Loucy (cell line): ENCODE measurements around the gene DIP2B.

Experiments used
- H2AFZ ChIP-seq: fragments of 200-600 bp; sonication (generic); 2 replicates; pipeline ENCODE4 v1.6.0; 2016; ENCODE audit warnings: antibody characterized with exemption, mild to moderate bottlenecking, low read length, moderate library complexity
- H3F3A ChIP-seq: fragments of 200-600 bp; 2 replicates; pipeline ENCODE4 v1.6.0; 2016; ENCODE audit warnings: antibody characterized with exemption, low read depth, mild to moderate bottlenecking
- H3K27me3 ChIP-seq: fragments of 200-600 bp; sonication (generic); 2 replicates; pipeline ENCODE4 v1.6.1; 2014; ENCODE audit warnings: low read length, mild to moderate bottlenecking; ENCODE audit not compliant: insufficient read depth, poor library complexity, severe bottlenecking
- H3K36me3 ChIP-seq: fragments of 200-600 bp; sonication (generic); 2 replicates; pipeline ENCODE4 v1.6.1; 2016; ENCODE audit warnings: low read length; ENCODE audit not compliant: insufficient read depth
- H3K4me1 ChIP-seq: fragments of 200-600 bp; sonication (generic); 2 replicates; pipeline ENCODE4 v1.5.1; 2014; ENCODE audit warnings: low read length, mild to moderate bottlenecking; ENCODE audit not compliant: insufficient read depth, poor library complexity, severe bottlenecking
- H3K4me2 ChIP-seq: fragments of 200-600 bp; sonication (generic); 2 replicates; pipeline ENCODE4 v1.6.0; 2014; ENCODE audit warnings: antibody characterized with exemption, low read length, low read depth, mild to moderate bottlenecking; ENCODE audit not compliant: poor library complexity, severe bottlenecking
- H3K4me3 ChIP-seq: fragments of 200-600 bp; sonication (generic); 2 replicates; pipeline ENCODE4 v1.5.1; 2014; ENCODE audit warnings: low read length, mild to moderate bottlenecking, mixed read lengths; ENCODE audit not compliant: poor library complexity, severe bottlenecking
- H3K79me2 ChIP-seq: fragments of 200-600 bp; sonication (generic); 2 replicates; pipeline ENCODE4 v1.6.1; 2014; ENCODE audit warnings: low read length; ENCODE audit not compliant: insufficient read depth
- H3K9ac ChIP-seq: fragments of 200-600 bp; sonication (generic); 2 replicates; pipeline ENCODE4 v1.6.0; 2014; ENCODE audit warnings: mild to moderate bottlenecking, low read depth, low read length, moderate library complexity; ENCODE audit not compliant: poor library complexity, severe bottlenecking
- H3K9me2 ChIP-seq: fragments of 200-600 bp; sonication (generic); replicated peaks from 2 replicates; pipeline ENCODE4 v1.6.1; 2016; ENCODE audit warnings: low read depth, low read length, mixed read lengths
- H3K9me3 ChIP-seq: fragments of 200-600 bp; sonication (generic); 2 replicates; pipeline ENCODE4 v1.6.1; 2014; ENCODE audit warnings: mild to moderate bottlenecking, antibody characterized with exemption, low read length, low read depth; ENCODE audit not compliant: insufficient read depth
- H4K20me1 ChIP-seq: fragments of 200-600 bp; sonication (generic); 2 replicates; pipeline ENCODE4 v1.6.0; 2014; ENCODE audit warnings: antibody characterized with exemption, low read length, mild to moderate bottlenecking; ENCODE audit not compliant: insufficient read depth, poor library complexity, severe bottlenecking
- CTCF ChIP-seq: fragments of 200-600 bp; sonication (generic); conservative IDR thresholded peaks from 2 replicates; pipeline ENCODE4 v1.5.1; 2014; ENCODE audit warnings: mild to moderate bottlenecking, antibody characterized with exemption, low read length
- EZH2phosphoT487 ChIP-seq: fragments of 200-600 bp; IDR thresholded peaks from 2 replicates; pipeline ENCODE4 v1.6.1; 2018; ENCODE audit warnings: antibody characterized with exemption, mild to moderate bottlenecking, moderate library complexity, borderline replicate concordance

Gene DIP2B

DNA sequence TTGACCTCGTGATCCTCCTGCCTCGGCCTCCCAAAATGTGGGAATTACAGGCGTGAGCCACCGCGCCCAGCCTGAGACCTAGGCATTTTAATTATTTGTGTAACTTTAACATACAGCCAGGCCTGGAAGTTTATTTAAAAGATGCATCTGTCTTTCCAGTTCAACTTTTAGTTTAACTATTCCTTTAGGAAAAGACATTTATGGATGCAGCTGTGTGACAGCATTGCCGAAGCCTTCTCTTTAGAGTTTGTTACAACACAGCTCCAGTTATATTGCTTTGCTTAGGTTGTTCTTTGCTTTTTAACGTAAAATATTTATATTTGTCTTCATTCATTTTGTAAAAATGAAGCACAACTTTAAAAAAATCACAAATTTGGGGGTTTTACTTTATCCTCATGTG, 67.0 kb downstream of the DIP2B start:
- no peak for TF ChIP-seq EZH2phosphoT487
- Histone ChIP-seq H3K9me3 (no peaks in the 10 kb centered on the region), H3F3A (no peaks in the 10 kb centered on the region), H3K79me2 (peaks cover 91% of the 10 kb centered on the region), H3K36me3 (no peaks in the 10 kb centered on the region), H4K20me1 (peaks cover 24% of the 10 kb centered on the region), H3K4me1 (peaks cover 8% of the 10 kb centered on the region), H3K9ac (no peak overlapping the region), H3K4me3 (no peak overlapping the region), H2AFZ (no peak overlapping the region), H3K4me2 (no peak overlapping the region), H3K27me3 (no peaks in the 10 kb centered on the region), H3K9me2 (no peaks in the 10 kb centered on the region)

- H3K9me3 ChIP-seq: no peaks in the 10 kb centered on the region
- no peaks in the 10 kb centered on the region for H3K36me3 ChIP-seq
- H3K9me2 ChIP-seq: no peaks in the 10 kb centered on the region
- no peak overlapping the region for H3K4me3 ChIP-seq
- no peaks in the 10 kb centered on the region for H3F3A ChIP-seq
- no peak for TF ChIP-seq EZH2phosphoT487
- no peak for TF ChIP-seq CTCF
- no peak overlapping the region for H3K4me2 ChIP-seq
- H3K4me1 ChIP-seq: peaks cover 8% of the 10 kb centered on the region
- no peak overlapping the region for H2AFZ ChIP-seq
- H3K9ac ChIP-seq: no peak overlapping the region
- peaks cover 89% of the 10 kb centered on the region for H3K79me2 ChIP-seq
- peaks cover 24% of the 10 kb centered on the region for H4K20me1 ChIP-seq
- H3K27me3 ChIP-seq: no peaks in the 10 kb centered on the region
Observed at GRCh38 chr12:50572287-50572686, 67.5 kb downstream of the DIP2B start.

GRCh38 chr12:50572760-50573159, 68.0 kb downstream of the DIP2B start:
- Histone ChIP-seq H2AFZ (no peak overlapping the region), H3F3A (no peaks in the 10 kb centered on the region), H4K20me1 (peaks cover 24% of the 10 kb centered on the region), H3K36me3 (no peaks in the 10 kb centered on the region), H3K9me3 (no peaks in the 10 kb centered on the region), H3K79me2 (peaks cover 84% of the 10 kb centered on the region), H3K9ac (no peak overlapping the region), H3K27me3 (no peaks in the 10 kb centered on the region), H3K4me2 (no peak overlapping the region), H3K4me3 (no peak overlapping the region), H3K4me1 (peaks cover 8% of the 10 kb centered on the region), H3K9me2 (no peaks in the 10 kb centered on the region)
- TF ChIP-seq CTCF (no peak), EZH2phosphoT487 (no peak)

DNA sequence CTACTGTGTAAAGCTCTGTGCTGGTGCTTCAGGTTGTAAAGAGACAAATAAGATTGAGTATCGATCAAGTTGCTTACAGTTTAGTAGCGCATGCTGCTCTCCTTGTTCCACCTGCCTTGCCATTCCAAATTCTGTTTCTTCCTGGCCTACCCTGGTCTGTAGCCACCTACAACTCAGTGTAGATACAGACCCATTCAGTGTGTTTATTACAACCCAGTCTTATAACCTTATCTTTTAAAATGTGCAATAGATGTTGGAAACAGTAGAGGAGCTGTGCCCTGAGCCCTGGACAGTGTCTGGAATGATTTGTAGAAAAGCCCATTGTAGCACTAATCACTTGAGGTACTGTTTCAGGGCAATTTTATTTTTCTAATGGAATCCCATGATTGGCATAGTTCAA, 68.5 kb downstream of the DIP2B start:
- no peaks in the 10 kb centered on the region for H3K9me3 ChIP-seq
- H3K9me2 ChIP-seq: no peaks in the 10 kb centered on the region
- no peaks in the 10 kb centered on the region for H3F3A ChIP-seq
- H3K79me2 ChIP-seq: peaks cover 79% of the 10 kb centered on the region
- H3K27me3 ChIP-seq: no peaks in the 10 kb centered on the region
- H3K4me3 ChIP-seq: no peak overlapping the region
- H4K20me1 ChIP-seq: peaks cover 19% of the 10 kb centered on the region
- H3K4me2 ChIP-seq: no peak overlapping the region
- H3K9ac ChIP-seq: no peak overlapping the region
- no peak for TF ChIP-seq EZH2phosphoT487
- H3K36me3 ChIP-seq: no peaks in the 10 kb centered on the region
- peaks cover 3% of the 10 kb centered on the region for H3K4me1 ChIP-seq
- H2AFZ ChIP-seq: no peak overlapping the region
